Spinal cord (tissue), 10 donors: ENCODE measurements around the gene C19orf33. TPM values are rescaled to one million over a fixed set of nuclear protein-coding genes. Genes with fewer than 3 reads are reported as not detected.
A peak's percentile ranks its signal among the peaks of the same experiment; 100 is the strongest.

ENCODE experiments used
- DNase-seq, 6 donors: peaks; one replicate each; pipeline versions ENCODE4 v3.0.0 to v3.0.0-alpha.2; 2013 to 2015; ENCODE audit warnings: low spot score in 6 of 6, low read depth in 4 of 6
- H3K27ac ChIP-seq: one replicate; pipeline ENCODE4 v1.5.1; 2013; ENCODE audit warnings: low read depth, low read length, control low read depth
- H3K27me3 ChIP-seq: one replicate; pipeline ENCODE4 v1.6.1; 2013; ENCODE audit warnings: low read length; ENCODE audit not compliant: control insufficient read depth, insufficient read depth
- H3K36me3 ChIP-seq: one replicate; pipeline ENCODE4 v1.6.1; 2013; ENCODE audit warnings: low read length; ENCODE audit not compliant: control insufficient read depth, insufficient read depth
- H3K4me1 ChIP-seq: one replicate; pipeline ENCODE4 v1.6.1; 2013; ENCODE audit warnings: low read length; ENCODE audit not compliant: control insufficient read depth, insufficient read depth
- H3K4me3 ChIP-seq: one replicate; pipeline ENCODE4 v1.5.1; 2013; ENCODE audit warnings: low read depth, low read length, control low read depth
- H3K9me3 ChIP-seq: one replicate; pipeline ENCODE4 v1.6.1; 2013; ENCODE audit warnings: low read length; ENCODE audit not compliant: control insufficient read depth, insufficient read depth
- WGBS: methylation state at CpG from one replicate; pipeline ENCODE4 v1.1.5; 2013; ENCODE audit warnings: missing lambda C conversion rate; ENCODE audit not compliant: insufficient coverage; 5-methylcytosine and 5-hydroxymethylcytosine counted together
- polyA plus RNA-seq, 2 donors: library from polyadenylated mRNA; unstranded; fragments of 120-200 nt; gene quantifications; one replicate each; pipeline ENCODE4 v1.2.1, GENCODE V29; 2013; ENCODE audit not compliant: insufficient read length in 2 of 2
- total RNA-seq, 2 donors: library from RNA; depleted of rRNA in 1 of 2; stranded (reverse); fragments of 120-200 nt in 1 of 2; fragments of >200 nt in 1 of 2; gene quantifications; one replicate each; pipeline versions ENCODE4 v1.2.3 to v1.2.4, GENCODE V29; 2013 to 2014
- donor health status: healthy.

C19orf33 gene
- total and polyA plus RNA-seq, 4 donors: 0.97 to 134 (median 12.9) TPM

GRCh38 chr19:38307076-38307475 is 3.0 kb downstream of the C19orf33 start:
- no peaks in the 10 kb centered on the region for H3K4me1 ChIP-seq
- 100% methylated on average over 4 of the region's 4 CpGs for WGBS
- no peak overlapping the region for H3K27ac ChIP-seq
- H3K4me3 ChIP-seq: no peak overlapping the region
- DNase-seq: no peak
- no peaks in the 10 kb centered on the region for H3K27me3 ChIP-seq
- peaks cover 65% of the 10 kb centered on the region for H3K36me3 ChIP-seq
- H3K9me3 ChIP-seq: no peaks in the 10 kb centered on the region

- Histone ChIP-seq H3K27ac (no peak overlapping the region), H3K27me3 (no peaks in the 10 kb centered on the region), H3K4me1 (no peaks in the 10 kb centered on the region), H3K9me3 (no peaks in the 10 kb centered on the region), H3K36me3 (peaks cover 65% of the 10 kb centered on the region), H3K4me3 (no peak overlapping the region)
- 100% methylated on average over 6 of the region's 8 CpGs for WGBS
- no peak for DNase-seq
Observed at GRCh38 chr19:38307597-38307996, 3.5 kb downstream of the C19orf33 start.

GRCh38 chr19:38308006-38308766 is 4.1 kb downstream of the C19orf33 start:
- Histone ChIP-seq H3K36me3 (peaks cover 65% of the 10 kb centered on the region), H3K4me3 (no peak overlapping the region), H3K9me3 (no peaks in the 10 kb centered on the region), H3K27me3 (no peaks in the 10 kb centered on the region), H3K27ac (no peak overlapping the region), H3K4me1 (no peaks in the 10 kb centered on the region)
- WGBS: 93% methylated on average over 12 of the region's 12 CpGs
- DNase-seq: no peak

- Histone ChIP-seq H3K27ac (no peak overlapping the region), H3K9me3 (no peaks in the 10 kb centered on the region), H3K4me1 (no peaks in the 10 kb centered on the region), H3K27me3 (no peaks in the 10 kb centered on the region), H3K36me3 (peaks cover 58% of the 10 kb centered on the region), H3K4me3 (no peak overlapping the region)
- 93% methylated on average over 7 of the region's 24 CpGs for WGBS
- no peak for DNase-seq
Observed at GRCh38 chr19:38308926-38309614, 5.0 kb downstream of the C19orf33 start.

- Histone ChIP-seq H3K27me3 (no peaks in the 10 kb centered on the region), H3K4me3 (no peak overlapping the region), H3K36me3 (peaks cover 51% of the 10 kb centered on the region), H3K4me1 (peaks cover under 1% of the 10 kb centered on the region), H3K9me3 (no peaks in the 10 kb centered on the region), H3K27ac (no peak overlapping the region)
- WGBS: 100% methylated on average over 2 of the region's 3 CpGs
- DNase-seq: no peak
Observed at GRCh38 chr19:38309615-38310278, 5.7 kb downstream of the C19orf33 start.

GRCh38 chr19:38310279-38310670 is 6.2 kb downstream of the C19orf33 start:
- Histone ChIP-seq H3K9me3 (no peaks in the 10 kb centered on the region), H3K27ac (no peak overlapping the region), H3K4me1 (peaks cover 6% of the 10 kb centered on the region), H3K36me3 (peaks cover 46% of the 10 kb centered on the region), H3K4me3 (no peak overlapping the region), H3K27me3 (no peaks in the 10 kb centered on the region)
- 100% methylated on average over 1 of the region's 2 CpGs for WGBS
- DNase-seq: no peak

- H3K27ac ChIP-seq: no peak overlapping the region
- no peak for DNase-seq
- no peaks in the 10 kb centered on the region for H3K27me3 ChIP-seq
- H3K36me3 ChIP-seq: peaks cover 39% of the 10 kb centered on the region
- no peaks in the 10 kb centered on the region for H3K9me3 ChIP-seq
- 83% methylated on average over 1 of the region's 6 CpGs for WGBS
- H3K4me1 ChIP-seq: peaks cover 8% of the 10 kb centered on the region
- no peak overlapping the region for H3K4me3 ChIP-seq
Observed at GRCh38 chr19:38310986-38311385, 6.9 kb downstream of the C19orf33 start.

GRCh38 chr19:38315657-38316476 is 11.8 kb downstream of the C19orf33 start, which contains the start of gene YIF1B:
Gene YIF1B (minus strand): TSS chr19:38315947. CDS start chr19:38315917, 30 bp downstream.
- H3K36me3 ChIP-seq: peaks cover 2% of the 10 kb centered on the region
- under 1% methylated on average over 51 of the region's 64 CpGs for WGBS
- peaks cover 28% of the 10 kb centered on the region for H3K4me1 ChIP-seq

GRCh38 chr19:38316477-38317067 is 12.5 kb downstream of the C19orf33 start:
- H3K9me3 ChIP-seq: no peaks in the 10 kb centered on the region
- 33% methylated on average over 3 of the region's 8 CpGs for WGBS
- peaks cover 28% of the 10 kb centered on the region for H3K4me1 ChIP-seq
- peak overlapping the region; percentile 78 for H3K27ac ChIP-seq
- peaks cover 30% of the 10 kb centered on the region for H3K27me3 ChIP-seq
- H3K36me3 ChIP-seq: no peaks in the 10 kb centered on the region
- peak overlapping the region; percentile 62 for H3K4me3 ChIP-seq
- DNase-seq: no peak

More at GRCh38 chr19:38315657-38316476, 11.8 kb downstream of the C19orf33 start, which contains the start of gene YIF1B:
- DNase-seq: peak; percentile 79 to 99 (median 94)
- Histone ChIP-seq H3K9me3 (no peaks in the 10 kb centered on the region), H3K27ac (peak within 1 kb of the TSS; percentile 78), H3K27me3 (peaks cover 25% of the 10 kb centered on the region), H3K4me3 (peak within 1 kb of the TSS; percentile 62)
